Mucosa of descending colon (tissue), 3 donors: ENCODE measurements around the gene TANC1. TPM values are rescaled to one million over a fixed set of nuclear protein-coding genes. Genes with fewer than 3 reads are reported as not detected.

Source experiments
- ATAC-seq: fragments of 200-7000 bp; cut with Tn5 transposase; one replicate; pipeline ENCODE4 v1.9.1; 2020; ENCODE audit warnings: mild to moderate bottlenecking, moderate library complexity
- DNase-seq, 3 donors: peaks; one replicate each; pipeline ENCODE4 v3.0.0-alpha.2; 2020
- H3K36me3 ChIP-seq: fragments of 200-600 bp; one replicate; pipeline ENCODE4 v1.8.0; 2021; ENCODE audit warnings: low read depth, mild to moderate bottlenecking
- H3K4me1 ChIP-seq: fragments of 200-600 bp; one replicate; pipeline ENCODE4 v1.8.0; 2021; ENCODE audit warnings: low read depth, mild to moderate bottlenecking
- H3K4me3 ChIP-seq: fragments of 200-600 bp; one replicate; pipeline ENCODE4 v1.8.0; 2021; ENCODE audit warnings: mild to moderate bottlenecking
- H3K9me3 ChIP-seq: fragments of 200-600 bp; one replicate; pipeline ENCODE4 v1.8.0; 2021; ENCODE audit warnings: mild to moderate bottlenecking
- intact Hi-C, 2 donors: fragments of 100-400 bp; cut with DNase I in 1 of 2; cut with micrococcal nuclease in 1 of 2; formaldehyde crosslinking; loops; one replicate each; pipeline versions ENCODE4 v1.11.0 to v1.11.1; 2022; cut with DNase I, micrococcal nuclease
- total RNA-seq, 3 donors: library from RNA; stranded (reverse); fragmentation: NEBNext Ultra II Directional in 2 of 3; extraction: Animal tissue kit (Norgen Biotek cat#: 25700) in 2 of 3; gene quantifications; one replicate each; pipeline versions ENCODE4 v1.2.1 to v1.2.4, GENCODE V29; 2021 to 2023
- TF ChIP-seq, protein P1 (sequence below): fragments of 200-600 bp; IDR thresholded peaks from one replicate; pipeline ENCODE4 v1.8.0; 2022; ENCODE audit warnings: antibody characterized with exemption, mild to moderate bottlenecking
- donor health status: DM: no; HTN: no; CAD: no; lungs with moderate emphysema.
- donor health status: DM: no; HTN: no; CAD: no.
- donor health status: DM: no; HTN: yes; CAD: no.

TANC1 gene
- total RNA-seq, 3 donors from 2014 or later: 30.7 to 55.5 (median 41.0) TPM

DNA sequence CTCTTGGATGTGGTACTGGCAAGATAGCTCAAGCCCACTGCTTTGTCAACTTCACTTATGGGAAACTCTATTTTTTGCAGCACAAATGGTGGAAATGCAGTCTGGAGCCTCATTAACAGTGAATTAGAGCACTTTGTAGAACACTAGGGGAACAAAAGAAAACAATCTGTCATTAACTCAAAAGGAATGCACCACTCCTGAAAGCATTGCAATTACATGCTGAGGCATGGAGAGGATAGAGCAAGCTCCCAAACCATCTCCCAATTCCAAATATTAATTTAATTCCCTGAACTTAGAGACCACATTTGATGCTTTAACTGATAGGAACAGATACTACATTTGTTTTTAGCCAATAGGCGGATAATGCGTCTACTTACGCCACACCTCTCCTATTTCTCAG lies 32.8 kb upstream of the TANC1 start:
- no peaks in the 10 kb centered on the region for H3K36me3 ChIP-seq
- no peak for ATAC-seq
- intact Hi-C loops: no loop called here
- DNase-seq: no peak
- H3K4me3 ChIP-seq: no peak overlapping the region
- TF ChIP-seq, protein P1, sequence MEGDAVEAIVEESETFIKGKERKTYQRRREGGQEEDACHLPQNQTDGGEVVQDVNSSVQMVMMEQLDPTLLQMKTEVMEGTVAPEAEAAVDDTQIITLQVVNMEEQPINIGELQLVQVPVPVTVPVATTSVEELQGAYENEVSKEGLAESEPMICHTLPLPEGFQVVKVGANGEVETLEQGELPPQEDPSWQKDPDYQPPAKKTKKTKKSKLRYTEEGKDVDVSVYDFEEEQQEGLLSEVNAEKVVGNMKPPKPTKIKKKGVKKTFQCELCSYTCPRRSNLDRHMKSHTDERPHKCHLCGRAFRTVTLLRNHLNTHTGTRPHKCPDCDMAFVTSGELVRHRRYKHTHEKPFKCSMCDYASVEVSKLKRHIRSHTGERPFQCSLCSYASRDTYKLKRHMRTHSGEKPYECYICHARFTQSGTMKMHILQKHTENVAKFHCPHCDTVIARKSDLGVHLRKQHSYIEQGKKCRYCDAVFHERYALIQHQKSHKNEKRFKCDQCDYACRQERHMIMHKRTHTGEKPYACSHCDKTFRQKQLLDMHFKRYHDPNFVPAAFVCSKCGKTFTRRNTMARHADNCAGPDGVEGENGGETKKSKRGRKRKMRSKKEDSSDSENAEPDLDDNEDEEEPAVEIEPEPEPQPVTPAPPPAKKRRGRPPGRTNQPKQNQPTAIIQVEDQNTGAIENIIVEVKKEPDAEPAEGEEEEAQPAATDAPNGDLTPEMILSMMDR: no peak
- no peaks in the 10 kb centered on the region for H3K4me1 ChIP-seq
- no peaks in the 10 kb centered on the region for H3K9me3 ChIP-seq

DNA sequence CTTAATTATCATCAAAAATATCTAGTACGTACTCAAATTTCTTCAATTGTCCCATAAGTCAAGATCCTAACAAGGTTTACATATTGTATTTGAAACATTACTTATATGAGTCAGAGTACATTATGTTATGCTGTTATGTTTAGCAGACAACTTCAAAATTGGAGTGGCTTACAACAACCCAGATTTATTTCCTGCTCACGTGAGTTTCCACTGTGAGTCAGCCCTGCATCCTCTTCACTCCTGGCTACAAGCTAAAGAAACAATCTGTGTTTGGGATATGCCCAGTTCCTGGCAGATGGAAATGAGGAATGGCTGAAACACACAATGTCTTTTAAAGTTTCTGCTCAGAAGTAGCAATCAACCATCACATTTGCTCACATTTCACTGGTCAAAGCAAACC lies 31.5 kb upstream of the TANC1 start:
- DNase-seq (no peak), ATAC-seq (peak; percentile 54)
- intact Hi-C loops: no loop called here
- Histone ChIP-seq H3K4me1 (no peaks in the 10 kb centered on the region), H3K36me3 (no peaks in the 10 kb centered on the region), H3K9me3 (no peaks in the 10 kb centered on the region), H3K4me3 (no peak overlapping the region)
- TF ChIP-seq, protein P1: no peak

DNA sequence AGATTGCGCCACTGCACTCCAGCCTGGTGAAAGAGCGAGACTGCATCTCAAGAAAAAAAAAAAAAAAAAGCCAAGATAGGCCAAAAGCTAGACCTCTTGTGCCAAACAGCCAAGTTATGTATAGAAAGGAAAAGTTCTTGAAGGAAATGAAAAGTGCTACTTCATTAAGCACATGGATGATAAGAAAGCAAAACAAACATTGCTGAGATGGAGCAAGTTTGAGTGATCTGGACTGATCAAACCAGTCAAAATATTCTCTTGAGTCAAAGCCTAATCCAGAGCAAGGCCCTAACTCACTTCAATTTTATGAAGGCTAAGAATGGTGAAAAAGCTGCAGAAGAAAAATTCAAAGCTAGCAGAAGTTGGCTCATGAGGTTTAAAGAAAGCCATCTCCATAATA lies 28.1 kb upstream of the TANC1 start:
- Histone ChIP-seq H3K9me3 (no peaks in the 10 kb centered on the region), H3K4me3 (no peak overlapping the region), H3K36me3 (no peaks in the 10 kb centered on the region), H3K4me1 (no peaks in the 10 kb centered on the region)
- DNase-seq (no peak), ATAC-seq (no peak)
- intact Hi-C loops: no loop called here
- TF ChIP-seq, protein P1: no peak

DNA sequence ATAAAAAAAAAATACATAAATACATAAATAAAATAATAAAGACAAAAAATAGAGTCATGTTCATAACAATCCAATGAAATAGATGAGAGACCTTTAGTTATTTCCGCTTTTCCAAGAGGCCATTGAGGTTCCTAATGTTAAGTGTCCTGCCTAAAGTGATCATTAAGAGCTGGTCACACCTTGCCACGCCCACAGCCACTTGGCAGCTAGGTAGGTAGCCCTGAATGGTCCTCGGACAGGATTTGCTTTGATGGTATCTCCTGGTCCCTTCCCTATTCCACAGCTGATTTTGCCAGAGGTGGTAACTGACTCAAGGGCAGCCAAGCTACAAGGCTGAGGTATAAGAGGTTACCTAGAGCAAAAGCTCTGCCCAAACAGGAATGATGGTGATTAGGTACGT lies 24.5 kb upstream of the TANC1 start:
- no peaks in the 10 kb centered on the region for H3K36me3 ChIP-seq
- TF ChIP-seq, protein P1: no peak

DNA sequence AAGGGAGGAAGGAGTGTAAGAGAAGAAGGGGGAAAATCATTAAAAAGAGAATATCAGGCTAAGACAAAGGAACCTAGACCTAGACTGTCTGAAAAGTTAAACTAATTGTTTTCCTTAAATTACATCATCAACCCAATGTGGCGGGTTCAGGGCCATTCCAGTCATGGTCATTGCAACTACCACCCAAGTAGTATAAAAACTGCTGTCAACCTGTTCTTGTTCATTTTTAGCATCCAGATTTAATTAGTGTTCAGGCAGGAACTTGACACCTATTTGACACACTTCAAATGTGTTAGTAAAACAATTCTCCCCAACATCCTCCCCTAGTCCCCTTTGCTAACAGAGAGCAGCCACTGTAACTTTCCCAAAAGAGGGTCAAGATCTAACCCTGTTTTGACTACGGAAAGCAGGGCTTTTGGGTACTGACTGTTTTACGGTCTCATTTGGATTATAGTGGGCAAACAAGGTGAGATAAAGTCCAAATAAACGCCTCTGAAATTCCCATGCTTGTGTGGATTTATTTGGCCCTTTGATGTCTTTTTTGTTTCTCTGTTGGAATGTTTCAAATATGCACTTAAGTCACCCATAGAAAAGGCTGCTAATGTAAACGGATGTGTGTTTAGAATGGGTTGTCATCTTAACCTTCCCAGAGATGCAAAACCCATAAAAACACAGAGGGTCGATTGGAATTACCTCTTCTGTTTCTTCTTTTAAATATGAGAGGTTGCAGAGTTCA lies 19.3 kb upstream of the TANC1 start:
- DNase-seq (no peak), ATAC-seq (no peak)
- TF ChIP-seq, protein P1: no peak
- H3K4me1 ChIP-seq: peaks cover 12% of the 10 kb centered on the region
- no peak overlapping the region for H3K4me3 ChIP-seq
- no peaks in the 10 kb centered on the region for H3K9me3 ChIP-seq
- intact Hi-C loops: no loop called here
- H3K36me3 ChIP-seq: no peaks in the 10 kb centered on the region

More for the DNA sequence above, 24.5 kb upstream of the TANC1 start:
- Histone ChIP-seq H3K9me3 (no peaks in the 10 kb centered on the region), H3K4me1 (no peaks in the 10 kb centered on the region), H3K4me3 (no peak overlapping the region)
- no peak for ATAC-seq
- no peak for DNase-seq
- intact Hi-C loops: no loop called here
